IPS DF 6.9 (cell line): ENCODE results near the gene KRTAP10-8.
"Not testable (repeated sequence)": the region's sequence is repeated elsewhere in the genome, so short reads cannot be mapped to it uniquely, and the experiment has no call there.

Source experiments
- DNase-seq: peaks from one replicate; pipeline ENCODE4 v3.0.0-alpha.2; 2013; ENCODE audit warnings: low read depth, low spot score
- H3K27ac ChIP-seq: one replicate; pipeline ENCODE4 v1.5.1; 2013; ENCODE audit warnings: low read length, control low read depth
- H3K27me3 ChIP-seq: 2 replicates; pipeline ENCODE4 v1.6.1; 2013; ENCODE audit warnings: mild to moderate bottlenecking, low read length; ENCODE audit not compliant: control insufficient read depth, insufficient read depth
- H3K36me3 ChIP-seq: 2 replicates; pipeline ENCODE4 v1.6.1; 2013; ENCODE audit warnings: low read length; ENCODE audit not compliant: control insufficient read depth, insufficient read depth
- H3K4me1 ChIP-seq: 2 replicates; pipeline ENCODE4 v1.6.1; 2013; ENCODE audit warnings: low read length; ENCODE audit not compliant: control insufficient read depth, insufficient read depth
- H3K4me3 ChIP-seq: 2 replicates; pipeline ENCODE4 v1.5.1; 2013; ENCODE audit warnings: mild to moderate bottlenecking, low read length
- H3K9me3 ChIP-seq: 2 replicates; pipeline ENCODE4 v1.6.1; 2013; ENCODE audit warnings: low read length, inconsistent platforms; ENCODE audit not compliant: control insufficient read depth, insufficient read depth
- WGBS: extraction: QIAGEN DNeasy Blood & Tissue Kit; methylation state at CpG from one replicate; pipeline ENCODE4 v1.1.7; 2013; ENCODE audit warnings: mixed read lengths, missing lambda C conversion rate; ENCODE audit not compliant: insufficient read length, insufficient coverage; 5-methylcytosine and 5-hydroxymethylcytosine counted together

KRTAP10-8 gene

GRCh38 chr21:44646366-44647221, 34.7 kb downstream of the KRTAP10-8 start, which contains the start of gene KRTAP10-11:
Gene KRTAP10-11, plus strand, starts transcription at chr21:44646414. Its CDS starts 45 bp downstream, at chr21:44646459.
- not testable (repeated sequence) for H3K36me3 ChIP-seq, H3K27me3 ChIP-seq, DNase-seq, H3K4me3 ChIP-seq, H3K4me1 ChIP-seq, H3K9me3 ChIP-seq, H3K27ac ChIP-seq
- no CpG with 5 or more reads among the region's 21 CpGs for WGBS

- no peaks in the 10 kb centered on the region for H3K9me3 ChIP-seq
- no peaks in the 10 kb centered on the region; the same call in 1 of the 2 replicates for H3K4me1 ChIP-seq
- H3K27me3 ChIP-seq = no peaks in the 10 kb centered on the region
- no peak overlapping the region for H3K27ac ChIP-seq
- H3K36me3 ChIP-seq = no peaks in the 10 kb centered on the region
- no peak for DNase-seq
- H3K4me3 ChIP-seq = no peak overlapping the region
- whole genome bisulfite sequencing = no CpG with 5 or more reads among the region's 8 CpGs
Measured at GRCh38 chr21:44647222-44647552, 35.3 kb downstream of the KRTAP10-8 start.

- DNase-seq = no peak
- H3K4me3 ChIP-seq = no peak overlapping the region
- H3K27ac ChIP-seq = no peak overlapping the region
- no peaks in the 10 kb centered on the region for H3K36me3 ChIP-seq
- H3K27me3 ChIP-seq = no peaks in the 10 kb centered on the region
- no CpG with 5 or more reads among the region's 33 CpGs for WGBS
- no peaks in the 10 kb centered on the region for H3K9me3 ChIP-seq
- H3K4me1 ChIP-seq = no peaks in the 10 kb centered on the region; the same call in 1 of the 2 replicates
Measured at GRCh38 chr21:44648557-44649311, 36.9 kb downstream of the KRTAP10-8 start.

- H3K36me3 ChIP-seq = no peaks in the 10 kb centered on the region
- H3K27me3 ChIP-seq = no peaks in the 10 kb centered on the region
- H3K27ac ChIP-seq = no peak overlapping the region
- H3K4me3 ChIP-seq = no peak overlapping the region
- no peaks in the 10 kb centered on the region; the same call in 1 of the 2 replicates for H3K4me1 ChIP-seq
- no peak for DNase-seq
- no peaks in the 10 kb centered on the region for H3K9me3 ChIP-seq
- no CpG with 5 or more reads among the region's 18 CpGs for WGBS
Measured at GRCh38 chr21:44649521-44650100, 37.7 kb downstream of the KRTAP10-8 start.

GRCh38 chr21:44650265-44650972, 38.5 kb downstream of the KRTAP10-8 start:
- Histone ChIP-seq H3K9me3 (no peaks in the 10 kb centered on the region), H3K36me3 (no peaks in the 10 kb centered on the region), H3K27ac (no peak overlapping the region), H3K4me3 (no peak overlapping the region), H3K27me3 (no peaks in the 10 kb centered on the region), H3K4me1 (no peaks in the 10 kb centered on the region; the same call in 1 of the 2 replicates)
- no CpG with 5 or more reads among the region's 20 CpGs for WGBS
- DNase-seq = no peak

- no peaks in the 10 kb centered on the region for H3K36me3 ChIP-seq
- DNase-seq = no peak
- H3K4me1 ChIP-seq = no peaks in the 10 kb centered on the region; the same call in 1 of the 2 replicates
- no peak overlapping the region for H3K4me3 ChIP-seq
- no CpG with 5 or more reads among the region's 12 CpGs for WGBS
- no peaks in the 10 kb centered on the region for H3K27me3 ChIP-seq
- no peaks in the 10 kb centered on the region for H3K9me3 ChIP-seq
- H3K27ac ChIP-seq = no peak overlapping the region
Measured at GRCh38 chr21:44650973-44651675, 39.2 kb downstream of the KRTAP10-8 start.

GRCh38 chr21:44653123-44653522, 41.2 kb downstream of the KRTAP10-8 start:
- Histone ChIP-seq H3K27ac (no peak overlapping the region), H3K36me3 (no peaks in the 10 kb centered on the region), H3K27me3 (no peaks in the 10 kb centered on the region), H3K4me3 (no peak overlapping the region), H3K9me3 (no peaks in the 10 kb centered on the region), H3K4me1 (no peaks in the 10 kb centered on the region; the same call in 1 of the 2 replicates)
- WGBS = no CpG with 5 or more reads among the region's 14 CpGs
- DNase-seq = no peak

- Histone ChIP-seq H3K27me3 (no peaks in the 10 kb centered on the region), H3K36me3 (no peaks in the 10 kb centered on the region), H3K27ac (no peak overlapping the region), H3K9me3 (no peaks in the 10 kb centered on the region), H3K4me1 (peaks cover 1% of the 10 kb centered on the region), H3K4me3 (no peak overlapping the region)
- no CpG with 5 or more reads among the region's 17 CpGs for WGBS
- DNase-seq = no peak
Measured at GRCh38 chr21:44653656-44654575, 42.0 kb downstream of the KRTAP10-8 start.

GRCh38 chr21:44654576-44655175, 42.8 kb downstream of the KRTAP10-8 start, which contains the start of gene KRTAP12-4:
Gene KRTAP12-4, minus strand, starts transcription at chr21:44654659. Its CDS starts 45 bp downstream, at chr21:44654614.
- DNase-seq = no peak
- Histone ChIP-seq H3K4me3 (no peak within 1 kb of the TSS), H3K4me1 (peaks cover 3% of the 10 kb centered on the region), H3K27me3 (no peaks in the 10 kb centered on the region), H3K9me3 (no peaks in the 10 kb centered on the region), H3K27ac (no peak within 1 kb of the TSS), H3K36me3 (no peaks in the 10 kb centered on the region)
- WGBS = no CpG with 5 or more reads among the region's 9 CpGs
